H1 (cell line): ENCODE results near the gene ANKRD62. TPM values are rescaled to one million over a fixed set of nuclear protein-coding genes. Genes with fewer than 3 reads are reported as not detected.

Source experiments
- CTCF ChIA-PET: fragments of 300-600 bp; sonication (Branson Sonifier 250); formaldehyde crosslinking; loops from one replicate; lab custom pipeline; 2021; ENCODE audit not compliant: partially characterized antibody; lab: Charles Lee
- POLR2A ChIA-PET: fragments of 300-600 bp; sonication (Branson Sonifier 250); formaldehyde crosslinking; loops from one replicate; lab custom pipeline; 2021; ENCODE audit warnings: inconsistent platforms; ENCODE audit not compliant: partially characterized antibody; lab: Charles Lee
- DNase-seq, 2 experiments: peaks; one replicate each; pipeline versions ENCODE4 v3.0.0 to v3.0.0-alpha.2; 2010 to 2022; ENCODE audit warnings: low spot score in 2 of 2, low read depth in 1 of 2, mixed read lengths in 1 of 2
- FAIRE-seq: peaks from 2 replicates; lab custom pipeline; 2011; peaks lifted over from hg19 to GRCh38; lab: Jason Lieb, UNC
- H2AFZ ChIP-seq: 2 replicates; pipeline ENCODE4 v1.8.1; 2012; ENCODE audit warnings: low read length, inconsistent platforms
- H2AK5ac ChIP-seq: 2 replicates; pipeline ENCODE4 v1.6.1; 2013; ENCODE audit warnings: low read depth, low read length
- H2BK120ac ChIP-seq: replicated peaks from 2 replicates; pipeline ENCODE3; 2013; ENCODE audit warnings: low read depth, low read length, inconsistent platforms
- H2BK12ac ChIP-seq: 2 replicates; pipeline ENCODE4 v1.6.1; 2013; ENCODE audit warnings: low read depth, low read length
- H2BK15ac ChIP-seq: 2 replicates; pipeline ENCODE4 v1.6.1; 2013; ENCODE audit warnings: low read length
- H2BK20ac ChIP-seq: 2 replicates; pipeline ENCODE4 v1.6.1; 2013; ENCODE audit warnings: low read length
- H2BK5ac ChIP-seq: 2 replicates; pipeline ENCODE4 v1.6.1; 2013; ENCODE audit warnings: low read depth, low read length
- H3K14ac ChIP-seq: 2 replicates; pipeline ENCODE4 v1.6.1; 2013; ENCODE audit warnings: inconsistent platforms; ENCODE audit not compliant: insufficient read length
- H3K18ac ChIP-seq: 2 replicates; pipeline ENCODE4 v1.6.1; 2013; ENCODE audit warnings: low read length; ENCODE audit errors: extremely low read depth
- H3K23ac ChIP-seq: 2 replicates; pipeline ENCODE4 v1.6.1; 2013; ENCODE audit warnings: inconsistent platforms; ENCODE audit not compliant: insufficient read length
- H3K23me2 ChIP-seq: 2 replicates; pipeline ENCODE4 v1.6.1; 2013; ENCODE audit warnings: low read depth, low read length
- H3K27ac ChIP-seq: 2 replicates; pipeline ENCODE4 v1.6.1; 2011; ENCODE audit warnings: low read depth, low read length, inconsistent platforms
- H3K27me3 ChIP-seq, 4 experiments: replicated peaks in 1 of 4; 1 replicate in 1 of 4; 2 replicates in 3 of 4; pipeline versions ENCODE4 v1.6.1 to v1.8.1; 2011 to 2013; ENCODE audit warnings: low read length in 3 of 4, mild to moderate bottlenecking in 3 of 4, inconsistent platforms in 2 of 4, mixed read lengths in 2 of 4, moderate library complexity in 1 of 4; ENCODE audit not compliant: control insufficient read depth in 3 of 4, insufficient read depth in 3 of 4; ENCODE audit errors: extremely low read depth in 1 of 4
- H3K36me3 ChIP-seq, 4 experiments: 2 replicates each; pipeline versions ENCODE4 v1.6.1 to v1.8.1; 2011 to 2013; ENCODE audit warnings: mild to moderate bottlenecking in 4 of 4, low read length in 3 of 4, moderate library complexity in 2 of 4, control low read depth in 1 of 4, inconsistent platforms in 1 of 4; ENCODE audit not compliant: insufficient read depth in 4 of 4, control insufficient read depth in 2 of 4
- H3K4ac ChIP-seq: replicated peaks from 2 replicates; pipeline ENCODE3; 2013; ENCODE audit warnings: low read length, low read depth, mixed read lengths, inconsistent platforms; ENCODE audit not compliant: insufficient read length
- H3K4me1 ChIP-seq, 4 experiments: replicated peaks in 1 of 4; 1 replicate in 1 of 4; 2 replicates in 3 of 4; pipeline versions ENCODE4 v1.6.1 to v1.8.1; 2011 to 2013; ENCODE audit warnings: low read length in 3 of 4, inconsistent platforms in 2 of 4, mixed read lengths in 1 of 4; ENCODE audit not compliant: insufficient read depth in 4 of 4, control insufficient read depth in 3 of 4
- H3K4me2 ChIP-seq, 2 experiments: 2 replicates each; pipeline versions ENCODE4 v1.6.1 to v1.8.1; 2011 to 2013; ENCODE audit warnings: low read depth in 2 of 2, low read length in 2 of 2, control low read depth in 1 of 2, inconsistent platforms in 1 of 2, mild to moderate bottlenecking in 1 of 2; ENCODE audit not compliant: insufficient read depth in 1 of 2
- H3K4me3 ChIP-seq, 4 experiments: fragments of 200-600, 300-600 bp in 1 of 4; sonication (generic), shearing (Covaris generic), sonication (Bioruptor Twin) in 1 of 4; 2 replicates each; pipeline versions ENCODE4 v1.5.1 to v1.8.1; 2011 to 2016; ENCODE audit warnings: low read length in 4 of 4, low read depth in 3 of 4, control low read depth in 2 of 4, inconsistent platforms in 2 of 4, mild to moderate bottlenecking in 2 of 4, mixed read lengths in 1 of 4, moderate library complexity in 1 of 4; ENCODE audit not compliant: insufficient read depth in 2 of 4; ENCODE audit errors: extremely low read depth in 1 of 4
- H3K56ac ChIP-seq: replicated peaks from 2 replicates; pipeline ENCODE3; 2013; ENCODE audit warnings: low read depth, mild to moderate bottlenecking, mixed read lengths, low read length, inconsistent platforms; ENCODE audit not compliant: insufficient read length
- H3K79me1 ChIP-seq: 2 replicates; pipeline ENCODE4 v1.6.1; 2013; ENCODE audit warnings: low read depth, low read length, control low read depth
- H3K79me2 ChIP-seq, 2 experiments: 2 replicates each; pipeline versions ENCODE4 v1.6.1 to v1.8.1; 2012 to 2013; ENCODE audit warnings: low read length in 2 of 2, mild to moderate bottlenecking in 2 of 2, inconsistent platforms in 1 of 2; ENCODE audit not compliant: insufficient read depth in 2 of 2, control insufficient read depth in 1 of 2
- H3K9ac ChIP-seq, 4 experiments: replicated peaks in 1 of 4; 1 replicate in 1 of 4; 2 replicates in 3 of 4; pipeline versions ENCODE4 v1.6.1 to v1.8.1; 2011 to 2013; ENCODE audit warnings: low read depth in 3 of 4, low read length in 3 of 4, control low read depth in 2 of 4, mild to moderate bottlenecking in 2 of 4, moderate library complexity in 2 of 4, inconsistent platforms in 1 of 4; ENCODE audit errors: extremely low read depth in 1 of 4
- H3K9me3 ChIP-seq, 2 experiments: 2 replicates each; pipeline versions ENCODE4 v1.6.1 to v1.8.1; 2012 to 2013; ENCODE audit warnings: mild to moderate bottlenecking in 2 of 2, moderate library complexity in 2 of 2, control low read depth in 1 of 2, inconsistent platforms in 1 of 2, low read depth in 1 of 2, low read length in 1 of 2, mixed read lengths in 1 of 2; ENCODE audit not compliant: insufficient read depth in 2 of 2
- H4K20me1 ChIP-seq, 2 experiments: replicated peaks in 1 of 2; 2 replicates each; pipeline versions ENCODE3 to v1.8.1; 2011 to 2013; ENCODE audit warnings: inconsistent platforms in 2 of 2, low read length in 2 of 2, mild to moderate bottlenecking in 1 of 2; ENCODE audit not compliant: insufficient read depth in 2 of 2, control insufficient read depth in 1 of 2
- H4K5ac ChIP-seq: 2 replicates; pipeline ENCODE4 v1.6.1; 2013; ENCODE audit warnings: low read length, low read depth, mixed read lengths, inconsistent platforms; ENCODE audit not compliant: insufficient read length
- H4K8ac ChIP-seq: 2 replicates; pipeline ENCODE4 v1.8.0; 2013; ENCODE audit warnings: mild to moderate bottlenecking, moderate library complexity, low read length, inconsistent platforms; ENCODE audit not compliant: insufficient read depth; ENCODE audit errors: extremely low read depth
- H4K91ac ChIP-seq: replicated peaks from 2 replicates; pipeline ENCODE3; 2013; ENCODE audit warnings: low read length, mixed read lengths, inconsistent platforms; ENCODE audit not compliant: insufficient read length
- SAP30 ChIP-seq: fragments of 300-600 bp; sonication (generic); IDR thresholded peaks from 2 replicates; pipeline ENCODE4 v1.7.1; 2012; ENCODE audit warnings: low read length, moderate library complexity, mild to moderate bottlenecking, inconsistent platforms; ENCODE audit not compliant: insufficient read depth, insufficient replicate concordance
- WGBS, 2 experiments: shearing (Covaris generic) in 1 of 2; methylation state at CpG; one replicate each; pipeline versions ENCODE4 v1.1.6 to v1.1.7; 2013 to 2015; ENCODE audit warnings: low lambda C conversion rate in 2 of 2, mixed read lengths in 2 of 2, inconsistent platforms in 1 of 2, low coverage in 1 of 2, missing lambda C conversion rate in 1 of 2; ENCODE audit not compliant: insufficient replicate concordance in 2 of 2, insufficient coverage in 1 of 2, insufficient read length in 1 of 2; ENCODE audit errors: extremely low coverage in 1 of 2, missing lambda C conversion rate in 1 of 2; 5-methylcytosine and 5-hydroxymethylcytosine counted together
- polyA plus RNA-seq, 7 experiments: library from polyadenylated mRNA; depleted of rRNA in 3 of 7; stranded (reverse) in 5 of 7; unstranded in 2 of 7; fragments of >200 nt in 5 of 7; fragments of 200-250 nt in 2 of 7; gene quantifications; 1 replicate in 5 of 7; 2 replicates in 1 of 7; 4 replicates in 1 of 7; pipeline versions ENCODE4 v1.2.1 to v1.2.3, GENCODE V29; 2011 to 2013; ENCODE audit warnings: missing spikeins in 2 of 7, mixed read lengths in 2 of 7
- total RNA-seq: library from RNA; stranded (reverse); fragmentation: NEBNext Ultra II Directional; extraction: Animal tissue kit (Norgen Biotek cat#: 25700); gene quantifications from 2 replicates; pipeline ENCODE4 v1.2.1, GENCODE V29; 2021
- TF ChIP-seq, protein P1 (sequence below): IDR thresholded peaks from 2 replicates; pipeline ENCODE4 v1.6.1; 2012; ENCODE audit warnings: low read length, inconsistent platforms

Gene ANKRD62
- total and polyA plus RNA-seq, 2 of the 8 experiments (the other 6 are each of a cell fraction or from before 2014, with no cell fraction given): not detected

DNA sequence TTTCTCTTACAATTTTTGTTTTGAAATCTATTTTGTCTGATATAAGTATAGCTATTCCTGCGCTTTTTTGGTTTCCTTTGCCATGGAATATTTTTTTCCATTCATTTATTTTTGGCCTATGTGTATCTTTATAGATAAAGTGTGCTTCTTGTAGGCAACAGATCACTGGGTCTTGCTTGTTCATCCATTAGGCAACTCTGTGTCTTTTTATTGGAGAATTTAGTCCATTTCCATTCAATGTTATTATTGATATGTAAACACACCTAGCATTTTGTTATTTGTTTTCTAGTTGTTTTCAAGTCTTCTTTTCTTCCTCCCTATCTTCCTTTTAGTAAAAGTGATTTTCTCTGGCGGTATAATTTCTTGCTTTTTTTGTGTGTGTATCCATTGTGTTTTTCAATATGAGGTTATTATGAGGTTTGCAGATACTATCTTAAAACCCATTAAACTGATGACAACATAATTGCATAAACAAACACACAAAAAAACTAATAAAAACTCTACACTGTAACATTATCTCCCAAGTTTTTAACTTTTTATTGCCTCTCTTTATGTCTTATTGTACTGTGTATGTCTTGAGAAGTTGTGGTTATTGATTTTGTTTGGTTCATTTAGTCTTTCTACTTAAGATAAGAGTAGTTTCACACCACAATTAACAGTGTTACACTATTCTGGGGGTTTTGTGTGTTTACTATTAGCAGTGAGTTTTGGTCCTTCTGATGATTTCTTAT, 71.6 kb downstream of the ANKRD62 start:
- CTCF ChIA-PET: interaction anchor here (0.6 kb wide), 1 partner anchor 109 kb away, joined by 3 read pairs; no protein-coding TSS in a partner anchor
- no peak overlapping the region for H4K91ac ChIP-seq
- no peak overlapping the region for H2AFZ ChIP-seq
- no peak overlapping the region for H3K9ac ChIP-seq
- no peak overlapping the region for H2BK15ac ChIP-seq
- no peak overlapping the region for H3K23ac ChIP-seq
- no peak overlapping the region for H2BK5ac ChIP-seq
- no peaks in the 10 kb centered on the region for H3K36me3 ChIP-seq
- no peak overlapping the region for H3K56ac ChIP-seq
- no peak overlapping the region for H3K27ac ChIP-seq
- no peaks in the 10 kb centered on the region for H3K23me2 ChIP-seq
- no peaks in the 10 kb centered on the region for H3K79me1 ChIP-seq
- H3K4me3 ChIP-seq: no peak overlapping the region
- no peak overlapping the region for H2AK5ac ChIP-seq
- H2BK20ac ChIP-seq: no peak overlapping the region
- H3K18ac ChIP-seq: no peak overlapping the region
- H3K4me2 ChIP-seq: no peak overlapping the region
- POLR2A ChIA-PET: no interaction called here
- no peak overlapping the region for H4K8ac ChIP-seq
- H3K9me3 ChIP-seq: no peaks in the 10 kb centered on the region
- no peak for TF ChIP-seq SAP30
- TF ChIP-seq, protein P1, sequence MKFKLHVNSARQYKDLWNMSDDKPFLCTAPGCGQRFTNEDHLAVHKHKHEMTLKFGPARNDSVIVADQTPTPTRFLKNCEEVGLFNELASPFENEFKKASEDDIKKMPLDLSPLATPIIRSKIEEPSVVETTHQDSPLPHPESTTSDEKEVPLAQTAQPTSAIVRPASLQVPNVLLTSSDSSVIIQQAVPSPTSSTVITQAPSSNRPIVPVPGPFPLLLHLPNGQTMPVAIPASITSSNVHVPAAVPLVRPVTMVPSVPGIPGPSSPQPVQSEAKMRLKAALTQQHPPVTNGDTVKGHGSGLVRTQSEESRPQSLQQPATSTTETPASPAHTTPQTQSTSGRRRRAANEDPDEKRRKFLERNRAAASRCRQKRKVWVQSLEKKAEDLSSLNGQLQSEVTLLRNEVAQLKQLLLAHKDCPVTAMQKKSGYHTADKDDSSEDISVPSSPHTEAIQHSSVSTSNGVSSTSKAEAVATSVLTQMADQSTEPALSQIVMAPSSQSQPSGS: no peak
- TF ChIP-seq, all 59 proteins: peak for 0
- Histone ChIP-seq H2BK120ac (no peak overlapping the region), H3K4me1 (no peaks in the 10 kb centered on the region), H4K20me1 (no peaks in the 10 kb centered on the region), H3K4ac (no peak overlapping the region), H3K14ac (no peak overlapping the region), H3K27me3 (no peaks in the 10 kb centered on the region), H4K5ac (no peak overlapping the region), H3K79me2 (no peaks in the 10 kb centered on the region), H2BK12ac (no peak overlapping the region)
- WGBS, 2 experiments: 79% methylated on average over 2 of the region's 2 CpGs; no CpG with 5 or more reads in 1 of the 2 experiments
- DNase-seq (no peak), FAIRE-seq (no peak)
